ENCODE data around the gene CEP170. TPM values are rescaled to one million over a fixed set of nuclear protein-coding genes. Genes with fewer than 3 reads are reported as not detected.
"Not testable (repeated sequence)": the region's sequence is repeated elsewhere in the genome, so short reads cannot be mapped to it uniquely, and the experiment has no call there.

The CEP170 gene
- polyA plus RNA-seq, 12 donors, result 43.9 to 89.5 (median 61.2) TPM; not detected in 1

GRCh38 chr1:243183176-243183575 is 71.9 kb downstream of the CEP170 start:
- DNase-seq, result not testable (repeated sequence)

- no peak for DNase-seq
These were observed 75.4 kb downstream of the CEP170 start for GRCh38 chr1:243179720-243180119.

GRCh38 chr1:243177792-243178191 is 77.3 kb downstream of the CEP170 start:
- not testable (repeated sequence) for DNase-seq

- not testable (repeated sequence) for DNase-seq
These were observed 81.2 kb downstream of the CEP170 start for GRCh38 chr1:243173758-243174369.

- DNase-seq, result not testable (repeated sequence)
These were observed 90.2 kb downstream of the CEP170 start for GRCh38 chr1:243164911-243165310.

GRCh38 chr1:243150906-243151305 is 104.2 kb downstream of the CEP170 start:
- not testable (repeated sequence) for DNase-seq

- DNase-seq, result not testable (repeated sequence)
These were observed 106.0 kb downstream of the CEP170 start for GRCh38 chr1:243149120-243149519.

- not testable (repeated sequence) for DNase-seq
These were observed 107.7 kb downstream of the CEP170 start for GRCh38 chr1:243147351-243147750.

GRCh38 chr1:243140498-243140897 is 114.6 kb downstream of the CEP170 start:
- not testable (repeated sequence) for DNase-seq

GRCh38 chr1:243122876-243123409 is 132.1 kb downstream of the CEP170 start:
- not testable (repeated sequence) for DNase-seq

GRCh38 chr1:243121939-243122338 is 133.1 kb downstream of the CEP170 start:
- not testable (repeated sequence) for DNase-seq

GRCh38 chr1:243118601-243119322 is 136.3 kb downstream of the CEP170 start:
- DNase-seq, result not testable (repeated sequence)

GRCh38 chr1:243116187-243116586 is 138.9 kb downstream of the CEP170 start:
- not testable (repeated sequence) for DNase-seq

- DNase-seq, result not testable (repeated sequence)
These were observed 140.3 kb downstream of the CEP170 start for GRCh38 chr1:243114769-243115168.

GRCh38 chr1:243114059-243114713 is 140.9 kb downstream of the CEP170 start:
- DNase-seq, result not testable (repeated sequence)

GRCh38 chr1:243107171-243107570 is 147.9 kb downstream of the CEP170 start:
- not testable (repeated sequence) for DNase-seq

GRCh38 chr1:243105652-243106332 is 149.3 kb downstream of the CEP170 start:
- DNase-seq, result not testable (repeated sequence)

GRCh38 chr1:243105104-243105503 is 150.0 kb downstream of the CEP170 start:
- not testable (repeated sequence) for DNase-seq

GRCh38 chr1:243104452-243104851 is 150.6 kb downstream of the CEP170 start:
- not testable (repeated sequence) for DNase-seq

GRCh38 chr1:243101551-243102050 is 153.5 kb downstream of the CEP170 start:
- DNase-seq, result peak; percentile 15

GRCh38 chr1:243087368-243087767 is 167.7 kb downstream of the CEP170 start:
- not testable (repeated sequence) for DNase-seq
